Right lobe of liver (tissue), 6 donors: ENCODE results near the gene MEGF10. TPM values are rescaled to one million over a fixed set of nuclear protein-coding genes. Genes with fewer than 3 reads are reported as not detected.

Experiments used
- ATAC-seq, 4 donors: fragments of 200-7000 bp; cut with Tn5 transposase; one replicate each; pipeline ENCODE4 v1.9.1; 2020; ENCODE audit warnings: mild to moderate bottlenecking in 4 of 4, moderate library complexity in 4 of 4
- DNase-seq, 3 donors: peaks; one replicate each; pipeline ENCODE4 v3.0.0-alpha.2; 2020
- H3K27ac ChIP-seq, 3 donors: fragments of 200-600 bp; one replicate each; pipeline ENCODE4 v1.8.0; 2022
- H3K27me3 ChIP-seq, 2 donors: fragments of 200-600 bp; one replicate each; pipeline ENCODE4 v1.8.0; 2022
- H3K36me3 ChIP-seq, 4 donors: fragments of 200-600 bp; sonication (generic) in 1 of 4; one replicate each; pipeline versions ENCODE4 v1.5.1 to v1.8.0; 2017 to 2022; ENCODE audit warnings: control low read depth in 1 of 4
- H3K4me1 ChIP-seq, 4 donors: fragments of 200-600 bp; sonication (generic) in 1 of 4; one replicate each; pipeline versions ENCODE4 v1.5.1 to v1.8.0; 2017 to 2022; ENCODE audit warnings: control low read depth in 1 of 4
- H3K4me3 ChIP-seq, 3 donors: fragments of 200-600 bp; one replicate each; pipeline ENCODE4 v1.8.0; 2022
- H3K9me3 ChIP-seq, 4 donors: fragments of 200-600 bp; sonication (generic) in 1 of 4; one replicate each; pipeline versions ENCODE4 v1.5.1 to v1.8.0; 2017 to 2022; ENCODE audit warnings: control low read depth in 1 of 4
- CTCF ChIP-seq, 4 donors: fragments of 200-600 bp in 3 of 4; fragments of 450-650 bp in 1 of 4; IDR thresholded peaks; one replicate each; pipeline versions ENCODE4 v1.5.1 to v1.8.0; 2016 to 2022; ENCODE audit warnings: antibody characterized with exemption in 4 of 4, mild to moderate bottlenecking in 2 of 4
- POLR2A ChIP-seq: fragments of 450-650 bp; IDR thresholded peaks from one replicate; pipeline ENCODE4 v1.6.1; 2017; ENCODE audit warnings: antibody characterized with exemption, mild to moderate bottlenecking
- WGBS: methylation state at CpG from one replicate; pipeline ENCODE4 v1.1.6; 2018; ENCODE audit warnings: low coverage, low lambda C conversion rate; ENCODE audit not compliant: insufficient coverage; ENCODE audit errors: missing lambda C conversion rate; 5-methylcytosine and 5-hydroxymethylcytosine counted together
- intact Hi-C, 2 donors: fragments of 100-400 bp; cut with DNase I; formaldehyde crosslinking; loops; one replicate each; pipeline versions ENCODE4 v1.11.2 to v1.14.1; 2022
- small RNA-seq, 2 experiments: library from RNA; depleted of rRNA; stranded (forward); fragments of <200 nt; gene quantifications; one replicate each; pipeline ENCODE3, GENCODE V24; 2016
- total RNA-seq, 6 experiments: library from RNA; depleted of rRNA in 2 of 6; stranded (reverse); fragments of >200 nt in 2 of 6; fragmentation: NEBNext Ultra II Directional in 3 of 6; extraction: Animal tissue kit (Norgen Biotek cat#: 25700) in 3 of 6; gene quantifications; one replicate each; pipeline versions ENCODE4 v1.1.0 to v1.2.4, GENCODE V29; 2016 to 2023
- donor health status: DM: no; HTN: yes; CAD: no.
- donor health status: DM: no; HTN: no; CAD: no.
- donor health status: DM: no; HTN: no; CAD: no.
- donor health status: DM: no; HTN: yes; CAD: no.
- donor health status: DM: no; HTN: yes; CAD: no.

The MEGF10 gene
- total RNA-seq, 6 experiments from 2014 or later: 0.42 to 1.4 (median 0.75) TPM

- H3K4me1 ChIP-seq: no peaks in the 10 kb centered on the region
- no peak for TF ChIP-seq CTCF (IDR thresholded peaks at IDR 0.05)
- TF ChIP-seq POLR2A: no peak
- no peaks in the 10 kb centered on the region for H3K27me3 ChIP-seq
- H3K4me3 ChIP-seq: no peak overlapping the region
- no peak for DNase-seq
- intact Hi-C loops: no loop called here
- H3K27ac ChIP-seq: no peak overlapping the region
- ATAC-seq: no peak
- no peaks in the 10 kb centered on the region for H3K36me3 ChIP-seq
- H3K9me3 ChIP-seq: no peaks in the 10 kb centered on the region
- 68% methylated on average over 2 of the region's 2 CpGs for WGBS
These were observed 215.3 kb downstream of the MEGF10 start for GRCh38 chr5:127505905-127506304.

GRCh38 chr5:127506616-127507015 lies 216.0 kb downstream of the MEGF10 start:
- H3K27me3 ChIP-seq: no peaks in the 10 kb centered on the region
- no peaks in the 10 kb centered on the region for H3K36me3 ChIP-seq
- no peak for ATAC-seq
- H3K9me3 ChIP-seq: no peaks in the 10 kb centered on the region
- no peak for TF ChIP-seq POLR2A
- no peak for TF ChIP-seq CTCF (IDR thresholded peaks at IDR 0.05)
- H3K4me1 ChIP-seq: no peaks in the 10 kb centered on the region
- intact Hi-C loops: no loop called here
- no peak overlapping the region for H3K27ac ChIP-seq
- H3K4me3 ChIP-seq: no peak overlapping the region
- DNase-seq: no peak
- WGBS: 94% methylated on average over 6 of the region's 6 CpGs

GRCh38 chr5:127508644-127509373 lies 218.2 kb downstream of the MEGF10 start:
- intact Hi-C loops: no loop called here
- Histone ChIP-seq H3K9me3 (no peaks in the 10 kb centered on the region), H3K27ac (no peak overlapping the region), H3K4me3 (no peak overlapping the region), H3K36me3 (no peaks in the 10 kb centered on the region), H3K4me1 (no peaks in the 10 kb centered on the region), H3K27me3 (no peaks in the 10 kb centered on the region)
- ATAC-seq (no peak), DNase-seq (no peak)
- WGBS: 54% methylated on average over 2 of the region's 2 CpGs
- TF ChIP-seq POLR2A (no peak), CTCF (IDR thresholded peaks at IDR 0.05) (no peak)

Small RNAs within 50 kb of the gene (small RNA-seq; reads per million reads assigned to genes)
- gene AC010424.1: 0 reads per million in 2 experiments

Other genes with a start within 250 kb of the MEGF10 start
- gene C5orf63, start 217.3 kb upstream of the MEGF10 start, total RNA-seq: 1 to 10 TPM; 1.9 to 6.2 (median 3.7) TPM
- 10 to 100 TPM; 18.5 to 36.9 (median 31.4) TPM for gene PRRC1, start 226.8 kb downstream of the MEGF10 start, total RNA-seq